Ovary (tissue), 9 donors: ENCODE measurements around the gene CTSW. TPM values are rescaled to one million over a fixed set of nuclear protein-coding genes. Genes with fewer than 3 reads are reported as not detected.

Experiments
- DNase-seq, 5 donors: peaks; one replicate each; pipeline ENCODE4 v3.0.0-alpha.2; 2019 to 2020
- H3K27ac ChIP-seq, 2 donors: fragments of 200-600 bp; one replicate each; pipeline versions ENCODE4 v1.5.1 to v1.8.0; 2019 to 2022
- H3K27me3 ChIP-seq: fragments of 200-600 bp; one replicate; pipeline ENCODE4 v1.8.0; 2022
- H3K36me3 ChIP-seq: fragments of 200-600 bp; sonication (generic); one replicate; pipeline ENCODE4 v1.5.1; 2019
- H3K4me1 ChIP-seq: one replicate; pipeline ENCODE4 v1.8.1; 2013; ENCODE audit warnings: mild to moderate bottlenecking, moderate library complexity; ENCODE audit not compliant: insufficient read depth
- H3K4me3 ChIP-seq: fragments of 200-600 bp; sonication (generic); one replicate; pipeline ENCODE4 v1.5.1; 2017
- H3K9me3 ChIP-seq, 2 donors: fragments of 200-600 bp in 1 of 2; sonication (generic) in 1 of 2; one replicate each; pipeline versions ENCODE4 v1.5.1 to v1.8.1; 2013 to 2019; ENCODE audit warnings: mild to moderate bottlenecking in 1 of 2, moderate library complexity in 1 of 2
- CTCF ChIP-seq, 3 donors: fragments of 450-650 bp in 2 of 3; fragments of 200-600 bp in 1 of 3; IDR thresholded peaks; one replicate each; pipeline versions ENCODE4 v1.5.1 to v1.8.0; 2016 to 2022; ENCODE audit warnings: antibody characterized with exemption in 3 of 3, mild to moderate bottlenecking in 1 of 3
- EP300 ChIP-seq: sonication (generic); formaldehyde crosslinking; IDR thresholded peaks from one replicate; pipeline ENCODE4 v1.6.1; 2017; ENCODE audit warnings: antibody characterized with exemption
- POLR2A ChIP-seq: fragments of 450-650 bp; IDR thresholded peaks from one replicate; pipeline ENCODE4 v1.6.1; 2017; ENCODE audit warnings: antibody characterized with exemption, mild to moderate bottlenecking, moderate library complexity
- WGBS, 3 donors: extraction: QIAGEN DNeasy Blood & Tissue Kit in 1 of 3; methylation state at CpG; one replicate each; pipeline versions ENCODE4 v1.1.5 to v1.1.7; 2013 to 2017; 5-methylcytosine and 5-hydroxymethylcytosine counted together
- intact Hi-C, 4 donors: fragments of 100-400 bp; cut with DNase I; formaldehyde crosslinking; loops; one replicate each; pipeline versions ENCODE4 v1.11.0 to v1.15.1; 2022 to 2023
- polyA plus RNA-seq, 2 donors: library from polyadenylated mRNA; stranded (reverse); fragments of 200-250 nt in 1 of 2; fragments of 350-450 nt in 1 of 2; fragmentation: Illumina TruSeq in 1 of 2; extraction: RNeasy Lipid Tissue Mini Kit (QIAGEN cat#74804) in 1 of 2; gene quantifications; one replicate each; pipeline ENCODE4 v1.2.3, GENCODE V29; 2013 to 2014
- total RNA-seq, 7 donors: library from RNA; depleted of rRNA in 2 of 7; stranded (reverse); fragments of >200 nt in 2 of 7; fragmentation: NEBNext Ultra II Directional in 3 of 7; extraction: Animal tissue kit (Norgen Biotek cat#: 25700) in 3 of 7; gene quantifications; one replicate each; pipeline versions ENCODE4 v1.1.0 to v1.2.4, GENCODE V29; 2016 to 2023
- donor health status: DM: no; HTN: no; CAD: no; lungs with moderate emphysema.
- donor health status: DM: no; HTN: no; CAD: no.
- donor health status: Bipolar disorder and iron deficiency.
- donor health status: DM: yes; HTN: yes; CAD: no.
- donor health status: DM: no; HTN: no; CAD: no.
- donor health status: DM: yes; HTN: yes; CAD: no.

Gene CTSW
- total and polyA plus RNA-seq, 9 donors, result 0.30 to 1.3 (median 0.81) TPM

- no peaks in the 10 kb centered on the region for H3K9me3 ChIP-seq
- peaks cover 4% of the 10 kb centered on the region for H3K4me1 ChIP-seq
- intact Hi-C loops, result no loop called here
- no peak overlapping the region for H3K4me3 ChIP-seq
- peak in 1 of 5 donors; percentile 23 for DNase-seq
- no peaks in the 10 kb centered on the region for H3K36me3 ChIP-seq
- no peak overlapping the region for H3K27ac ChIP-seq
- 75 to 85% (median 82%) methylated on average over 15 of the region's 15 CpGs for WGBS, 3 donors
- no peak for TF ChIP-seq CTCF (IDR thresholded peaks at IDR 0.05)
- no peaks in the 10 kb centered on the region for H3K27me3 ChIP-seq
These were observed 23.7 kb upstream of the CTSW start for GRCh38 chr11:65855927-65856363.

GRCh38 chr11:65856689-65857499, 22.7 kb upstream of the CTSW start:
- peak; percentile 73 to 86 (median 82) for DNase-seq
- intact Hi-C loops, result no loop called here
- peak; percentile 60 for TF ChIP-seq POLR2A
- TF ChIP-seq CTCF (IDR thresholded peaks at IDR 0.05), result no peak
- TF ChIP-seq EP300, result peak; percentile 80
- H3K4me3 ChIP-seq, result peak overlapping the region; percentile 70
- H3K9me3 ChIP-seq, result no peaks in the 10 kb centered on the region
- WGBS, 3 donors, result 2 to 3% (median 2%) methylated on average over 35 to 57 of the region's 57 CpGs
- H3K4me1 ChIP-seq, result peaks cover 4% of the 10 kb centered on the region
- no peaks in the 10 kb centered on the region for H3K36me3 ChIP-seq
- peak overlapping the region; percentile 77 to 86 for H3K27ac ChIP-seq
- H3K27me3 ChIP-seq, result no peaks in the 10 kb centered on the region

- Histone ChIP-seq H3K4me1 (peaks cover 4% of the 10 kb centered on the region), H3K27ac (peak overlapping the region; percentile 77 to 86), H3K27me3 (no peaks in the 10 kb centered on the region), H3K4me3 (peak overlapping the region; percentile 70), H3K36me3 (no peaks in the 10 kb centered on the region), H3K9me3 (no peaks in the 10 kb centered on the region)
- WGBS, 3 donors, result 0% methylated on average over 18 to 49 of the region's 49 CpGs
- intact Hi-C loops, result no loop called here
- peak; percentile 56 to 79 (median 75) for DNase-seq
- TF ChIP-seq EP300 (no peak), CTCF (IDR thresholded peaks at IDR 0.05) (no peak), POLR2A (no peak)
These were observed 22.2 kb upstream of the CTSW start for GRCh38 chr11:65857500-65857852.

GRCh38 chr11:65857853-65858680, 21.6 kb upstream of the CTSW start, which contains the start of gene CFL1:
Gene CFL1, minus strand, starts transcription at chr11:65858180. Its CDS starts 81 bp downstream, at chr11:65858099.
- Histone ChIP-seq H3K9me3 (no peaks in the 10 kb centered on the region), H3K27ac (peak within 1 kb of the TSS; percentile 77 to 90), H3K4me1 (peaks cover 4% of the 10 kb centered on the region), H3K4me3 (peak within 1 kb of the TSS; percentile 78), H3K27me3 (no peaks in the 10 kb centered on the region), H3K36me3 (no peaks in the 10 kb centered on the region)
- 0 to 1% (median 1%) methylated on average over 43 to 92 of the region's 92 CpGs for WGBS, 3 donors
- peak; percentile 97 to 99 (median 98) for DNase-seq
- intact Hi-C loops, result no loop called here
- TF ChIP-seq CTCF (IDR thresholded peaks at IDR 0.05) (peak in 1 of 3 donors; percentile 26), EP300 (peak; percentile 40), POLR2A (peak; percentile 97)
